MG63 (cell line): ENCODE measurements around the gene SLAMF6. TPM values are rescaled to one million over a fixed set of nuclear protein-coding genes. Genes with fewer than 3 reads are reported as not detected.
"Not testable (repeated sequence)": the region's sequence is repeated elsewhere in the genome, so short reads cannot be mapped to it uniquely, and the experiment has no call there.

Experiments
- DNase-seq: peaks from one replicate; pipeline ENCODE4 v3.0.0-alpha.2; 2020
- H3K27me3 ChIP-seq: fragments of 250-450 bp; sonication (Bioruptor Pico); 2 replicates; pipeline ENCODE4 v1.5.1; 2020; ENCODE audit warnings: mild to moderate bottlenecking, moderate library complexity
- H3K36me3 ChIP-seq: fragments of 250-450 bp; sonication (Bioruptor Pico); 2 replicates; pipeline ENCODE4 v1.5.1; 2020; ENCODE audit warnings: mild to moderate bottlenecking, moderate library complexity
- H3K4me3 ChIP-seq: fragments of 250-450 bp; sonication (Bioruptor Pico); 2 replicates; pipeline ENCODE4 v1.5.1; 2020; ENCODE audit warnings: mild to moderate bottlenecking, moderate library complexity
- H3K9me3 ChIP-seq: fragments of 250-450 bp; sonication (Bioruptor Pico); 2 replicates; pipeline ENCODE4 v1.5.1; 2020; ENCODE audit warnings: mild to moderate bottlenecking, moderate library complexity
- total RNA-seq: library from RNA; depleted of rRNA; stranded (reverse); fragments of >200 nt; shearing (Covaris generic); gene quantifications from 2 replicates; pipeline ENCODE4 v1.2.3, GENCODE V29; 2014; ENCODE audit warnings: low replicate concordance; rRNA removed

SLAMF6 gene
- total RNA-seq, result not detected in 2 replicates

GRCh38 chr1:160522622-160523345 lies at the start of gene SLAMF6:
Gene SLAMF6, minus strand, starts transcription at chr1:160523255. Its CDS starts 63 bp downstream, at chr1:160523192.
- H3K9me3 ChIP-seq, result no peaks in the 10 kb centered on the region; the same call in 1 of the 2 replicates
- no peak for DNase-seq
- no peaks in the 10 kb centered on the region for H3K36me3 ChIP-seq
- H3K27me3 ChIP-seq, result no peaks in the 10 kb centered on the region
- no peak within 1 kb of the TSS for H3K4me3 ChIP-seq

- no peaks in the 10 kb centered on the region for H3K9me3 ChIP-seq
- no peaks in the 10 kb centered on the region for H3K27me3 ChIP-seq
- no peaks in the 10 kb centered on the region for H3K36me3 ChIP-seq
Measured at GRCh38 chr1:160570840-160571239, 47.8 kb upstream of the SLAMF6 start.

GRCh38 chr1:160569806-160570205 lies 46.8 kb upstream of the SLAMF6 start:
- DNase-seq, result no peak
- Histone ChIP-seq H3K36me3 (no peaks in the 10 kb centered on the region), H3K9me3 (no peaks in the 10 kb centered on the region), H3K27me3 (no peaks in the 10 kb centered on the region), H3K4me3 (no peak overlapping the region)

More at GRCh38 chr1:160570840-160571239, 47.8 kb upstream of the SLAMF6 start:
- no peak overlapping the region for H3K4me3 ChIP-seq
- DNase-seq, result no peak

GRCh38 chr1:160567858-160568682 lies 45.0 kb upstream of the SLAMF6 start:
- H3K4me3 ChIP-seq, result no peak overlapping the region
- H3K36me3 ChIP-seq, result no peaks in the 10 kb centered on the region
- H3K27me3 ChIP-seq, result no peaks in the 10 kb centered on the region
- no peak for DNase-seq
- H3K9me3 ChIP-seq, result no peaks in the 10 kb centered on the region

- H3K27me3 ChIP-seq, result no peaks in the 10 kb centered on the region
- H3K36me3 ChIP-seq, result no peaks in the 10 kb centered on the region
- H3K4me3 ChIP-seq, result no peak overlapping the region
- DNase-seq, result no peak
- no peaks in the 10 kb centered on the region for H3K9me3 ChIP-seq
Measured at GRCh38 chr1:160567341-160567740, 44.3 kb upstream of the SLAMF6 start.

GRCh38 chr1:160565564-160565963 lies 42.5 kb upstream of the SLAMF6 start:
- no peaks in the 10 kb centered on the region for H3K36me3 ChIP-seq
- H3K4me3 ChIP-seq, result no peak overlapping the region
- peaks cover 2% of the 10 kb centered on the region; the same call in 1 of the 2 replicates for H3K9me3 ChIP-seq
- H3K27me3 ChIP-seq, result no peaks in the 10 kb centered on the region
- DNase-seq, result no peak

- not testable (repeated sequence) for H3K4me3 ChIP-seq, H3K9me3 ChIP-seq, DNase-seq, H3K27me3 ChIP-seq, H3K36me3 ChIP-seq
Measured at GRCh38 chr1:160563230-160563629, 40.2 kb upstream of the SLAMF6 start.

GRCh38 chr1:160562745-160563144 lies 39.7 kb upstream of the SLAMF6 start:
- not testable (repeated sequence) for H3K4me3 ChIP-seq, DNase-seq, H3K9me3 ChIP-seq, H3K36me3 ChIP-seq, H3K27me3 ChIP-seq

GRCh38 chr1:160560806-160561205 lies 37.8 kb upstream of the SLAMF6 start:
- Histone ChIP-seq H3K27me3 (no peaks in the 10 kb centered on the region), H3K9me3 (peaks cover 6% of the 10 kb centered on the region; the same call in 1 of the 2 replicates), H3K36me3 (no peaks in the 10 kb centered on the region), H3K4me3 (no peak overlapping the region)
- DNase-seq, result no peak

- peaks cover 6% of the 10 kb centered on the region; the same call in 1 of the 2 replicates for H3K9me3 ChIP-seq
- no peak overlapping the region for H3K4me3 ChIP-seq
Measured at GRCh38 chr1:160560045-160560705, 37.1 kb upstream of the SLAMF6 start.

GRCh38 chr1:160559437-160559836 lies 36.4 kb upstream of the SLAMF6 start:
- not testable (repeated sequence) for H3K27me3 ChIP-seq, H3K9me3 ChIP-seq, H3K36me3 ChIP-seq

More at GRCh38 chr1:160560045-160560705, 37.1 kb upstream of the SLAMF6 start:
- no peak for DNase-seq
- Histone ChIP-seq H3K27me3 (no peaks in the 10 kb centered on the region), H3K36me3 (no peaks in the 10 kb centered on the region)

GRCh38 chr1:160558660-160559380 lies 35.8 kb upstream of the SLAMF6 start:
- no peak for DNase-seq
- no peaks in the 10 kb centered on the region for H3K36me3 ChIP-seq
- no peak overlapping the region for H3K4me3 ChIP-seq
- no peaks in the 10 kb centered on the region for H3K27me3 ChIP-seq
- peaks cover 6% of the 10 kb centered on the region; the same call in 1 of the 2 replicates for H3K9me3 ChIP-seq

More at GRCh38 chr1:160559437-160559836, 36.4 kb upstream of the SLAMF6 start:
- not testable (repeated sequence) for H3K4me3 ChIP-seq, DNase-seq

- Histone ChIP-seq H3K36me3 (no peaks in the 10 kb centered on the region), H3K9me3 (no peaks in the 10 kb centered on the region), H3K27me3 (no peaks in the 10 kb centered on the region; the same call in 1 of the 2 replicates), H3K4me3 (no peak overlapping the region)
- DNase-seq, result no peak
Measured at GRCh38 chr1:160553778-160554177, 30.7 kb upstream of the SLAMF6 start.

- Histone ChIP-seq H3K9me3 (no peaks in the 10 kb centered on the region), H3K4me3 (no peak overlapping the region), H3K27me3 (no peaks in the 10 kb centered on the region; the same call in 1 of the 2 replicates), H3K36me3 (no peaks in the 10 kb centered on the region)
- no peak for DNase-seq
Measured at GRCh38 chr1:160552425-160552824, 29.4 kb upstream of the SLAMF6 start.

GRCh38 chr1:160550572-160551034 lies 27.5 kb upstream of the SLAMF6 start:
- Histone ChIP-seq H3K4me3 (no peak overlapping the region), H3K9me3 (no peaks in the 10 kb centered on the region), H3K36me3 (no peaks in the 10 kb centered on the region), H3K27me3 (no peaks in the 10 kb centered on the region; the same call in 1 of the 2 replicates)
- DNase-seq, result no peak

GRCh38 chr1:160549665-160550006 lies 26.6 kb upstream of the SLAMF6 start:
- Histone ChIP-seq H3K27me3 (no peaks in the 10 kb centered on the region; the same call in 1 of the 2 replicates), H3K36me3 (no peaks in the 10 kb centered on the region), H3K9me3 (no peaks in the 10 kb centered on the region), H3K4me3 (no peak overlapping the region)
- DNase-seq, result no peak
